GM18519 (cell line): ENCODE data around the gene CHST8.
"Not testable (repeated sequence)": the region's sequence is repeated elsewhere in the genome, so short reads cannot be mapped to it uniquely, and the experiment has no call there.

Experiments used
- ATAC-seq: cut with Tn5 transposase; IDR thresholded peaks from one replicate; pipeline ENCODE4 v1.9.1; 2021; ENCODE audit warnings: mild to moderate bottlenecking, moderate library complexity; ENCODE audit not compliant: unreplicated experiment, low FRiP score

CHST8 gene

GRCh38 chr19:33616346-33616745, 5.4 kb upstream of the CHST8 start:
- no peak for ATAC-seq

GRCh38 chr19:33616857-33617256, 4.9 kb upstream of the CHST8 start:
- no peak for ATAC-seq

GRCh38 chr19:33618363-33618762, 3.4 kb upstream of the CHST8 start:
- ATAC-seq = not testable (repeated sequence)

GRCh38 chr19:33618884-33619283, 2.9 kb upstream of the CHST8 start:
- ATAC-seq = no peak

- ATAC-seq = no peak
These were observed 1.1 kb upstream of the CHST8 start for GRCh38 chr19:33620611-33621010.

- no peak for ATAC-seq
These were observed 528 bp upstream of the CHST8 start for GRCh38 chr19:33621065-33621785.

- no peak for ATAC-seq
These were observed 704 bp downstream of the CHST8 start for GRCh38 chr19:33622505-33622808.

- ATAC-seq = no peak
These were observed 1.2 kb downstream of the CHST8 start for GRCh38 chr19:33622809-33623511.

- no peak for ATAC-seq
These were observed 2.8 kb downstream of the CHST8 start for GRCh38 chr19:33624586-33624985.

- no peak for ATAC-seq
These were observed 5.8 kb downstream of the CHST8 start for GRCh38 chr19:33627526-33627925.

- ATAC-seq = no peak
These were observed 6.4 kb downstream of the CHST8 start for GRCh38 chr19:33627962-33628839.

- no peak for ATAC-seq
These were observed 7.4 kb downstream of the CHST8 start for GRCh38 chr19:33628921-33629825.

GRCh38 chr19:33629826-33630375, 8.1 kb downstream of the CHST8 start:
- no peak for ATAC-seq

GRCh38 chr19:33630880-33631608, 9.3 kb downstream of the CHST8 start:
- no peak for ATAC-seq

GRCh38 chr19:33631609-33631973, 9.8 kb downstream of the CHST8 start:
- no peak for ATAC-seq

- no peak for ATAC-seq
These were observed 12.8 kb downstream of the CHST8 start for GRCh38 chr19:33634361-33635091.

- no peak for ATAC-seq
These were observed 16.6 kb downstream of the CHST8 start for GRCh38 chr19:33638167-33639034.
